ENCODE data around the gene PLEKHM3. TPM values are rescaled to one million over a fixed set of nuclear protein-coding genes. Genes with fewer than 3 reads are reported as not detected.
"Not testable (repeated sequence)": the region's sequence is repeated elsewhere in the genome, so short reads cannot be mapped to it uniquely, and the experiment has no call there.

The PLEKHM3 gene
- total RNA-seq, 1 donor from 2014 or later: 15.2 TPM

GRCh38 chr2:207951734-207952470 lies 73.4 kb downstream of the PLEKHM3 start:
- DNase-seq (ENCODE audit: low spot score): no peak

GRCh38 chr2:207950761-207951114 lies 74.6 kb downstream of the PLEKHM3 start:
- no peak for DNase-seq (ENCODE audit: low spot score)

GRCh38 chr2:207950063-207950760 lies 75.1 kb downstream of the PLEKHM3 start:
- no peak for DNase-seq (ENCODE audit: low spot score)

- not testable (repeated sequence) for DNase-seq (ENCODE audit: low spot score)
Measured at GRCh38 chr2:207949245-207949644, 76.1 kb downstream of the PLEKHM3 start.

GRCh38 chr2:207944979-207945600 lies 80.2 kb downstream of the PLEKHM3 start:
- no peak for DNase-seq (ENCODE audit: low spot score)

DNA sequence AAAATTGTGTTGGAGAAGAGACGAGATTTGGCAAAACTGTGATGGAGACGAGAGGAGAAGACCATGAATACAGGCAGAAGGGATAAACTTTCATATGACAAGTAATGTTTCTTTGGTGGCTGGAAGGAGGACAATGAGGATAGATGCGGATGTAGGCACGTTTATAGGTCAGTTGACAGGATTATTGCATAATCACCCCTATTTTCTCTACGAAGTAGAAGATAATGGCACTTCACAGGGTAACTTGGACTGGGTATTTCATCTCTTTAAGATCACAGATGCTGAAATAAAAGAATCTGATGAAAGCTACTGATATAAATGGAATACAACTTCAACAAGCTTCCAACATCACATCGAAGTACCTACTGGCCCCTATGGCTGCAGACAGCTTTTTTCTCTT lies 81.0 kb downstream of the PLEKHM3 start:
- no peak for DNase-seq (ENCODE audit: low spot score)

GRCh38 chr2:207939342-207940108 lies 85.8 kb downstream of the PLEKHM3 start:
- no peak for DNase-seq (ENCODE audit: low spot score)

DNA sequence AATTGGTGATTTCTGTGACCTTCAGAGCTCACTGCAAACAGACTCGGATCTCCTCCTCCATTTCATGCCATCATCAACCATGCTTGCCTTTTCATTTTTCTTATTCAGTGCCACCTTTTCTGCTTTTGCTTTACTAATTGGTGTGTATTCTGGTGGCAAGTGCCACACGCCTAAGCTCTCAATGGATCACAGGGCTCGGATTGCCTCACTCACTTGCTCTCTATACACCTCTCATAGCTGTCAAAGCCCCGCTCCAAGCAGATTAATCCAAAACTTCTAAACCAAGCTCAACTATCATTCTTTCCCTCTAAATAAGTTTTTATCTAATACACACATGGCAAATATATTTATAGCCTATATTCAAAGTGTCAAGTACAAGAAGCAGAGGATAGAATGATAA lies 86.4 kb downstream of the PLEKHM3 start:
- DNase-seq (ENCODE audit: low spot score): no peak

GRCh38 chr2:207938415-207938814 lies 86.9 kb downstream of the PLEKHM3 start:
- no peak for DNase-seq (ENCODE audit: low spot score)

GRCh38 chr2:207937823-207938222 lies 87.5 kb downstream of the PLEKHM3 start:
- DNase-seq (ENCODE audit: low spot score): no peak

GRCh38 chr2:207937253-207937652 lies 88.1 kb downstream of the PLEKHM3 start:
- DNase-seq (ENCODE audit: low spot score): no peak

- DNase-seq (ENCODE audit: low spot score): no peak
Measured at GRCh38 chr2:207936380-207936779, 88.9 kb downstream of the PLEKHM3 start.

- DNase-seq (ENCODE audit: low spot score): no peak
Measured at GRCh38 chr2:207935991-207936370, 89.3 kb downstream of the PLEKHM3 start.

DNA sequence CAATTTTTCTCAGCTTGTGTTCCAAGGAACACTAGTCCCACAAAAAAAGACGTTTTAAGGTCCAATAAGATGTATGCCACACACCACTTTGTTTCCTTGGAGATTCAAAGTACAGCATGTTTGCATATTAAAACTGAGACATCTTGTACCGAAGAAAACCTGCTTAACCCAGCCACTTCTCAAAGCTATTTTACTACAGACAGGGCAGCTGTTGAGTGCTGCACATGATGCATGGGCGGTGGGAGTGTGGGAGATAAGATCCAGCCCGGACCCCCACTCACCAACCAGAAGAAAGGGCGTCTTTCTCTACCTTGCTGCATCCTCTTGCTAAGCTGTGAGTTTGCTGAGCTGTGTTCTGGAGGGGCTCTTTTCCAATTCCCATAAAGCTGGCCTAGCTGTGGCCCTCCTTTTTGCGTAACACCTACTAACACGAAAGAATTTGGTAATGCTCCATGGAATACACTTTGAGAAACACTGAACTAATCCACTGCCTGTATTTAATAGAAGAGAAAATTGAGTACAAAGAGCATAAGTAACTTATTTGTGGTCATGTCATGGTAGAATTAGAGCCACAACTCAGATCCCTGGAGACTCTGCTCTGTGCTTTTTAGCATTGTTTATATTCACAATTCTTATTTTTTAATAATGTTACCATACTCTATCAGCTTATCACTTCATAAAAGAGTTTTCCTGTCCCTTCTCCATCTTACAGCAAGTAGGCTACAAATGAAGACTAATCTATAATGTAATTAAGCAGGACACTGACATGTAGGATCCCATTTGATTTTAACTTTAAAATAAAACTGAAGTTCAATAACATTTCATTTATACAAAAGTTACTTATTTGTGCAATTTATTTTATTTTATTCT lies 90.0 kb downstream of the PLEKHM3 start:
- no peak for DNase-seq (ENCODE audit: low spot score)

DNA sequence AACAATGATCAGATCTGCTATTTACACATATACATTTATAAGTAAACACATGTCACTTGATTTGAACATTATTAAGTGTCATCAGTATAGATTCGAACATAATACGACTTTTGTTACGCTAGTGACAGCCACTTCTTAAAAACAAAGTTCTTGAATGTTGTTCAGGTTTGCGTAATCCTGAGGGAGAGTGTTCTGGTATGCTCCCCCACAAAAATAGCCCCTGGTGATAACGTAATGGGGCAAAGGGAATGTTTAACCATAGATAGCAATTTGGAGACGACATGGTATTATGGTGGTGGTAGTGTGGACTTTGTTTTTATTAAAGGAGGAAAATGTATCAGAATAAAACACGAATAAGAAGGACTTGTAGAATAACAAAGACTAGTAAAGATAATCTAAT lies 90.6 kb downstream of the PLEKHM3 start:
- no peak for DNase-seq (ENCODE audit: low spot score)

GRCh38 chr2:207933396-207934065 lies 91.8 kb downstream of the PLEKHM3 start:
- DNase-seq (ENCODE audit: low spot score): no peak

- no peak for DNase-seq (ENCODE audit: low spot score)
Measured at GRCh38 chr2:207932106-207932505, 93.2 kb downstream of the PLEKHM3 start.

GRCh38 chr2:207930747-207931146 lies 94.6 kb downstream of the PLEKHM3 start:
- DNase-seq (ENCODE audit: low spot score): no peak

DNA sequence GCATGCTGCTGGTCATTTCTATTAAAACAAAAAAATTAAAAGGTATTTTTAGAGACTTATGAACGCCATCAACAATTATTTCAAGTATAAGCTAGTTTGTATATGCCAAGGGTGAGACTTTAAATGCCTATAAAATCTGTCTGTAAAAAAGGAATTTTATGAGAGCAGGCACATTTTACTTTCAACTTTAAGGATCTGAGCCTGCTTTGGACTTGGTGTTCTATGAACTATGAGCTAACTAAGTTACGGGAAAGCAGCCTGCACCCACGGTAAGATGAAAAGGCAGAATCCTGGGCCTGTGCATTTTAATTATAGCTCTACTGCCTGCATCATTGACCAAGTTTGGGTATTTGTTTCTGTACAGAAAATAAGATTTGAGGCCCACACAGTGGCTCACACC lies 95.4 kb downstream of the PLEKHM3 start:
- DNase-seq (ENCODE audit: low spot score): no peak

- no peak for DNase-seq (ENCODE audit: low spot score)
Measured at GRCh38 chr2:207928079-207928478, 97.2 kb downstream of the PLEKHM3 start.

- no peak for DNase-seq (ENCODE audit: low spot score)
Measured at GRCh38 chr2:207926989-207927300, 98.4 kb downstream of the PLEKHM3 start.

Measured in ureter (tissue), 1 donor.